CD4-positive, alpha-beta T cell treated with Interleukin-12 subunit alpha and Interleukin-12 subunit beta, for 1 hour (primary cell): Measurements from ENCODE around the gene PINLYP.

Experiments
- DNase-seq: peaks from one replicate; pipeline ENCODE4 v3.0.0-alpha.2; 2020

Gene PINLYP

DNA sequence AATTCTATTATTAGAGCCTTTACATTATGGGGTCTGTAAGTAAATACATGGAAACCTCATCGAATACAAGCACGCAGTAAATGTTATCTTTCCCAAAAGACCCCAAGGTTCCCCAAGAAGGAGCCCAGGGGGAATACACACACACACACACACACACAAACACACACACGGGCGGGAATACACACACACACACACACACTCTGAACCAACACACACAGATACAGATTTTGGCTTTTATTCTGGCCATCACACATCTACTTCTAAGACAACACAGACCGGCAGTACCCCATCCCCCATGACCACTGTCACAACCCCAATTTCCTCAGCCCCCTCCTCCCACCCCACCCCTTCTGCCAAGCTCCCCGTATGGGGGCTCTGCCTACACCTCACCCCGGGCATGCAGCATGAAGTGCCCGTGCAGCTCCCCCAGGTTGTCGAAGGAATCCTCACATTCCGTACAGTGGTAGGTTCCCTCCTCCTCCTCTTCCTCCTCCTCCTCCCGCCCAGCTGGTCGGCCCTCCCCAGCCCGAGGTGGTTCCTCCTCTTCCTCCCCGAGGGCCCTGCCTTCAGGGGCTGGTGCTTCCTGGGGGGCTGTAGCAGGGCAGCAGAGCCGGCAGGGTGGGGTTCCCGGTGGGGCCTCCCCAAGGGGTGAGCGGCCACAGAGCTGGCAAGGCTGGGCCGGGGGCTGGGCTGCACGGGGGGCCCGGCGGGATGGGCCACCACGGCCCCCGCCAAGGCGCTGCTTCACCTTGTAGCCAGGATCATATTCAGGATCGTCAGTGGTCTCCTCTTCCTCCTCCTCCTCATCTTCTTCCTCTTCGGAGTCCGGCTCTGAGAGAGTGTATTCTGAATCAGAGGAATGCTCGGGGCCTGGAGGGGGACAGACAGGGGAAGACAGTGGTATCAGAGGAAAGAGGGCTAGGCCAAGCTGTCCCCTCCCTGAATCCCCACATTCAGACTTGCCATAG lies 31.9 kb downstream of the PINLYP start:
- no peak for DNase-seq

DNA sequence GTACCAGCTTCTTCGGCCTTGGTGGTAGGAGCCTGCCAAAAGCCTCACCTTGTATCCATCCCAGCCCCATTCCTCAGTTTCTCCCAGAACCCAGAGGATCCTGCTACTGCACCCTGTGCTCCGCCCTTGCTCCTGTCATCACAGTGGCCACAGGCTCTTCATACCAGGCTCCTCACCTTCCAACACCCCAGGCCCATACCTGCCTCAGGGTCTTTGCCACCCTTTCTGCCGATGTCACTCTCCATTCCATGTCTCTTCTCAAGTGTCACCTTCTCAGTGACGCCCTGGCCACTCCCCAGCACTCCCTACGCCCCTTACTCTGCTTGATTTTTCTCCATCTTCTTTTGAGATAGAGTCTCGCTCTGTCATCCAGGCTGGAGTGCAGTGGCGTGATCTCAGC lies 34.3 kb downstream of the PINLYP start:
- no peak for DNase-seq

DNA sequence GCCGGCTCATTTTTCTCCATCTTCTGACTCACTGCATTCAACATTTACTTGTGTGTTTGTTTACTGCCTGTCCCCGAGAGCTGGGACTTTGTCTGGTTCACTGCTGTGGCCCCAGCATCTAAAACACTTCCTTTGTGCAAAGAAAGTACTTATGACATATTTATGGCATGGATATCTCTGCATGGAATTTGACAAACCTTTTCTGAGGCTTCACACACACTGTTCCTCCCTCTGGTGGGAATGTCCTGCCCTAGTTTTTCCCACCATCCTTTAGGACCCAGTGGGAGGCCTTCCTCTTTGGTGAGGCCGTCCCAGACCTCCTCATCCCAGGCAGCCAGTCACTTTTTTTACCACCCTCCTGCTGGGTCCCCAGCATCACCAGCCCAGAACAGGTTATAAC lies 34.9 kb downstream of the PINLYP start:
- DNase-seq: no peak

DNA sequence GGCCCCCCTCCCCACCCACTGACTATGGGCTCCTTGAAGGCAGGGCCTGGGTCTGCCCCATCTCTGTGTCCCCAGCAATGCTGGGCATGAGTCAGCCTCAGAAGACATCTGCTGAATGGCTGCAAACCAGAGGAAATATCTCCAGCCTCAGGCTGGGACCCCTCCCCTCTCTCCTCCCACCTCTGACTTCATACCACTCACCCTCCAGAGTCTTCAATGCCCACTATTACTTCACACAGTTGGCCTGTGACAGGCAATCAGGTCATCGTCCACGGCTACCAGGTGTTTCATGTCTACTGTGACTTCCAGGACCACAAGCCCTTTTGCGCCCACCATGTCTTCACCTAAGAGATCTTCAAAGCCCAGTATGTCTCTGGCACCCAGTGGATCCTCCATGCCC lies 36.2 kb downstream of the PINLYP start, which contains the start of gene SRRM5:
Gene SRRM5, plus strand, starts transcription at position 301 of the 400 bp plus-strand sequence. Its CDS starts 34 bp downstream, at position 335.
- no peak for DNase-seq

DNA sequence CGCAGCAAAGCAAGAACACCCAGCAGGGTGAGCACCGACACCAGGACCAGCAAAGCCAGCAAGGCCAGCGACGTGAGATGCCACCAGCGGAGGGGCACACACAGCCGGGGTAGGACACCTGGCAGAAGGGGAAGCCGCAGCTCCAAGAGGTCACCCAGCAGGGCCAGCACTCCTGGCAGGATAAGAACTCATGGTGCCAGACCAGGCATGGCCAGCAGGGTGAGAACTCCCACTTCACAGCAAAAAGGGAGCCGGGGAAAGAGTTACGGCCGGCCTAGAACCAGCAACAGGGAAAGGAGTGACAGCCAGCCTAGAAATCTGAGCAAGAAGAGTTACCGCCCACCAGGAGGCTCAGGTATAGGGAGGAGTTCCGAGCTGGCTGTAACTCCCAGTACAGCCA lies 36.8 kb downstream of the PINLYP start:
- no peak for DNase-seq

DNA sequence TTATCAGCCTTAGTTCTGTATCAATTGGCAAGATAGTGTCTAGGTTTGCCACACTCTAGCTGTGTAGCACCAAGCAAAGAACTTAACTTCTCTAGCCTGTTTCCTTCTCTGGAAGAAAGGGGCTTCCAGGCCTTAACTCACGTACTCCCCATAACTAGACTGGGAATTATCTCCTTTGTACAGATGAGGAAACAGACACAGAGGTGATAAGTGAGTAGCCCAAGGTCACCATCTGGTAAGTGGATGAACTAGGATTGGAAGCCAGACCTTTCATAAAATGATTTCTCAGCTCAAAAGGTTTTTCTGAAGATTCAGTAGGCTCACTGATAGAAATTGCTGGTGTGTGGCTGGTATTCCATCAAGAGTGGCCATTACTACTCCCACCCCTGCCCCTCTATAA lies 40.7 kb downstream of the PINLYP start:
- DNase-seq: no peak

DNA sequence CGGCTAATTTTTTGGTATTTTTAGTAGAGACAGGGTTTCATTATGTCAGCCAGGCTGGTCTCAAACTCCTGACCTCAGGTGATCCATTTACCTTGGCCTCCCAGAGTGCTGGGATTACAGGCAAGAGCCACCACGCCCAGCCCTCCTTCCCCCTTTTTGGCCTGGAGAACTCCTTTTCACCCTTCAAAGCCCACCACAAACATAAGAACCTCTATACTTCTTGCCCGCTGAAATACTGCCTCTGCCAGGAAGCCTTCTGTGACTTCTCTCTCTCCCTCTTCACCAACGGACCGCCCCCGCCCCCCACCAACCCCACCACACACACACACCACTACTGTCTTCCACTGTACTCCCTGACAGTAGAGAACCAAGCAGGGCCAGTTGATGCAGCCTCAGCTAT lies 41.4 kb downstream of the PINLYP start:
- DNase-seq: no peak

DNA sequence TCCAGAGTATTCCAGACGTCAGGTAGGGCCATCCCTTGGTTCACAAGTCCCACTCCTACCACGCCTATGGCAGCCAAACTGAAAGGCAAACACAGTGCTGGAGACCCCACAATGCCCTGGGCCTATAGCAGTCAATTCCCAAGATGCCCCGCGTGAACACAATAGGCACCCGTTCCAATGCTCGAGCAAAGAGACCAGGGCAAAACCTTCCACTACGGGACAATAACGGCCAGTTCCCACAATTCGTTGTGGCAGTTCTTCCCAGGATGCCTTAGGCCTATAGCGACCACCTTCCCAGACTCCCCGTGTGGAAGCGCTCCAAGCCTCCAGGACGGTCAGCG lies 43.3 kb downstream of the PINLYP start:
- DNase-seq: peak; percentile 41

DNA sequence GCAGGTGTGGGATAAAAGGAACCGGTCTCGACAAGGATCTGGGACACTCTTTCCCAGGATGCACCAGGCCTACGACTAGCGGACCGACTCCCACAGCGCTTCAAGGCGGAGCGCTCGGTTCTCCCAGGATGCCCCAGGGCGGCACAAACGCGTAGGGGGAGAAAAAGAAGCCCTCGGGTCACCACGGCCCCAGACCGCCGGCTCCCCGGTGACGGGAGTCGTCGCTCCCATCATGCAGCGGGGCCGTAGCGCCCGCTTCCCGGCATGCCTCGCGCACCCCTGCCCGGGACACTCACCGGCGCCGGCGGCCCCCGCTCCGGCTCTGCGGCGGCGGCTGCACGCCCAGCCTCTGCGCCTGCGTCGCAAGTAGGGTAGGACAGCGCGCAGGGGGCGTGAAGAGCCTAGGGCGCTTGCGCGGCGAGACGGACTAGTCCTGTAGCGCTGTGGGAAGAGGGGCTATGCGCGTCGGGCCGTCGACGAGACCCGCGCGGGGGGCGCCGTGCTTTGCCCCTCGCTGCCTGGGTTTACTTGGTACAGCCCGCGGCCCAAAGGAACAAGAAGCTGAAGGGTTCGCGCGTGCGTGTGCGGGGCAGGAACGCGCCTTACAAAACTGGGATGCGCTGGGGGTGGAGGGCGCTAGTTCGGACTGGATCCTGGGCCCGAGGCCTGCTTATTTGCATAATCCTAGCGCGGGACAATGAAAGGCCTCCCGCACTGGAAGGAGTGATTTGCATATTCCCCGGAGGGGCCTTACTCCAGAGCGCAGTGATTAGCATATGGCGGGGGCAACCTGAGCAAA lies 43.9 kb downstream of the PINLYP start, which contains the start of gene ZNF428:
Gene ZNF428, minus strand, starts transcription at position 368 of the 799 bp plus-strand sequence. CDS start 5,325 bp downstream, outside the sequence.
- peak; percentile 91 for DNase-seq

DNA sequence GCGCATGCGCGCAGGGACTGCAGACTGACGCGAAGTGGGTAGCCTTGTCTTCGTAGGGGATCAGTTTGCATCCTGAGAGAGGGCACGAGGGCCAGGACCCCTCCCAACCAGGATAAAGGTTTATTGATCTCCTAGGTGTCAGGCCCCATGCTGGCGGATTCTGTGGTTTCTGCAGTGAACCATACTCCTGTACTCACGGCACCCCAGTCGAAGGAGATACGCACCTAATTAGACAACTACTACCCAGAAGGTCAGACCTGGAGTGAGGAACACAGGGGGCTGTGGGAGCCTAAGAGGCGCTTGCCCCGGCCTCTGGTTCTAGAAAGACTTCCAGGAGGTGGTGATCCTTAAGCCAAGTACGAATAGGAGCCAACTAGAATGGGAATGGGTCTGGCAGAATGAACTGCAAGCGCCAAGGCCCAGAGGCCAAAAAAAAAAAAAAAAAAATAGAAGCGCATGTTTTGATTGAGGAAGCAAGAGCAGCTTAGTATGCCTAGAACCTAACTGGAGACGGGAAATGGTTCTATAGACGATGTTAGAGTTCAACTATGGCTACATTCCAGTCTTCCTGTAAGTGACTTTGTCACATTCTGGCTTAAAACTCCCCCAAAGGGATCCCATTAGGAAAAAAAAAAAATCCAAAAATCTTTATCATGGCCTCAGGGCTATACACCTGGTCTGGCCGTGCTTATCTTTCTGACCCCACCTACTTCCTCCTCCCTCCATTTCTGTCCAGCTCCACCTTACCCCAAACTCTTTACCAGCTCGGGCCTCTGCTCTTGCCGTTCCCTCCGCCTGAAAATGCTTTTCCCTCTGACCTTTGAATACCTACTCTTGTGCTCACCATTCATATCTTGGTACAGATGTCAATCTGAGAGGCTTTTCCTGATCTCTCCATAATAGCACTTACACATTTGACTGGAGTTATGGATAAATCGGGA lies 44.7 kb downstream of the PINLYP start:
- peak; percentile 88 for DNase-seq

DNA sequence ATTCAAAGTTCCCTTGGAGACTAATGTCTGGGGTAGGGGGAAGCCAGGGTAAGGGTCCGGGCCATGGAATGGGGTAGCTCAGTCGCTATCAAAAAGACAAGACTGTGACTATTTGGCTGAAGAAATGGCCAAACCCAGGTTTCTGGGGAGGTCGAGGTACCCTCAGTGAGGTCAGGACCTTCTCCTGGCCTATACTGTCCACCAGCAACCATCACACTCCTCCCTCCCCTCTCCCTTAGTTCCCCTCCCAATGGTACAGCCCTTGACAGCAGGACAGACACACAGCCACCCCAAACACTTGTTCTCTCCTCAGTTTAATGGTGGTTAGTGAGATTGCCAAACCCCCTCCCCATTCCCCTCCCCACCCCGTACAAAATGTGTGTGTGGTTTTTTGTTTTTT lies 46.5 kb downstream of the PINLYP start:
- no peak for DNase-seq

DNA sequence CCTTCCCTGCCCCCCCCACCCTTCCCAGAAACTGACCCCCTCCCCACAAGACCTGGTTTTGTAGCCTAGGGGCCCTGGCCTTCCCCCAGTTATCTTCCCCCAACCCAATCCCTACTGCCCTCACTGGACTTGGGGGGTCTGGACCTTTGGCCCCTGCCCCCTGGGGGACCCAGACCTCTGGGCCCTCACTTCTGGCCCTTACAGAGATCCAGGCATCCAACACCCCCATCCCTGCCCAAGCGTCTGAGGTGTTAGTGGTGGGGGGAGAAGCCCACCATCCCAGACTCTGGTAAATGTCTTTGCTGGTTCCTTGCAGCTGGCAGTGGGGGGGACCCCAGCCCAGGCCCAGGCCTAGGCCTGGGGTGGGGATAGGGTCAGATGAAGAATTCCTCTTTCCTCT lies 47.4 kb downstream of the PINLYP start:
- no peak for DNase-seq

DNA sequence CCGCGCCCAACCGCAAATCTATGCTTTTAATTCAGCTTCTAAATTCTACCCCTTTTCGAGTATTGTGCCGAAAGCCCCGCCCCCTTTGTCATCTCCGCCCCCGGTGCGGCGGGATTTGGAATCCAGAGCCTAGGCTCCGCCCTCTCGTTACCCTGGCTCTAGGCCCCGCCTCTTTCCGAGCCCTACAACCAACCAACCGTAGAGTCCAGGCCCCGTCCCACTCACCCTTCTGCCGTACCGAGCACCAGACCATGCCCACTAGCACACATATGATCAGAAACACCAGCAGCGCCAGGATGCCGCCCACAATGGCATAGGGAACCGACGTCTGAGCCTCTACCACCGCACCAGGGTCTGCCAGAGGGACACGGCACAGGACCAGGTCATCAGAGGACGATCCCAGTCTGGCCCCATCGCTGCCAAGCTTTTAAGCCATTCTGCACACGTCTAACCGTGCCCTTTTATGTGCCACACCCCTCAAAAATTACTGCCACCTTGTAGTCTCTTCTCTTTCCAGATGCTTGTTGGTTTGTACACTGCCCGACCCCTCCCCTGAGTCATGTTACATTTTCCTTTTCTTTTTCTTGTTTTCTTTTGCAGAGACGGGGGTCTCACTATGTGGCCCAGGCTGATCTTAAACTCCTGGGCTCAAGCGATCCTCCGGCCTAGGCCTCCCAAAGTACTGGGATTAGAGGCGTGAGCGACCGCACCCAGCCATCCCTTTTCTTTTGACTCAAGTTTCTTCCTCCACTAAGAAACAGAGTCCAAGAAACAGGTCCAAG lies 48.5 kb downstream of the PINLYP start:
- DNase-seq: no peak

DNA sequence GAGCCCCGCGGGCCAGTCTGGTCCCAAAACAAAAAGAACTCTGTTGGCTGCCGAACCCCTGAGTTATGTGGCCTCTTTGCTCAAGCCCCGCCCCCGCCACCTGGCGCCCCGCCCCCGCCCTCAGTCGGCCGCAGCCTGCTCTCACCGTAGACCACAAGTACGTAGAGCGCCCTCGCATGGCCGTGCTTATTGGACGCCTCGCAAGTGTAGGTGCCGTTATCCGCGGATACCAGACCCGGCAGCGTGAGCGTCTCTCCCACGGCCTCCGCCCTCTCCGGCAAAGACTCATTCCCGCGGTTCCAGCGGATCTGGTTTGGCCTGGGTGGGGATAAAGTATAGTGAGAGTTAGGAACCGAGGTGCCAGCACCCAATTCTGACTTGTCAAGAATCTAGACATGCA lies 49.3 kb downstream of the PINLYP start:
- peak; percentile 88 for DNase-seq

DNA sequence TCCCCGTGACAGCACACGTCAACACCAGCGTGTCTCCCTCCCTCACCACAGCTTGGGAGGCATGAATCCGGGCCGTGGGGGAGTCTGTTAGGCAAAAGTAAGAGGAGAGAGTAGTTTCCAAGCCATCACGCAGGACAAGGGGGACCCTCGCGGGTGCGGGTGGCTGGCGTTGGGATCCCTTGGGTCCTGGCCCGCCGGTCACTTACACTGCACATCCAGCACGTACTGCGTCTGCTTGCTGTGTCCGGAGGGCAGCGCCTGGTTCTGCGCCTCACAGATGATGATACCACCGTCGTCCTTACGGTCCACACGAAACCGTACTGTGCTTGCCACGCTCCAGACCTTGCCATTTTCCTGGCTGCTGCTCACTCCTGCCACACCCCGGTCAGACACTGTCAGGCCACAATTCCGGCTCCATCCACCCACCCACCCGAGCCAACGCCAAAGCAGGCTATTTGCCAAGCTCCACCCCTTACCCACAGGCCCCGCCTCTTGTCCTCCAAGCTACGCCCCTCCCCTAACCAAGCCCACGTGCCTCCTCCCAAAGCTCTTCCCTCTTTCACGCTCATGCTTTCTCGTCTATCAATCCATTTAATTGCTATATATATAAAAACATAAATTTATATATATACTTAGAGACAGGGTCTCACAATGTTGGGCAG lies 50.4 kb downstream of the PINLYP start:
- DNase-seq: no peak

DNA sequence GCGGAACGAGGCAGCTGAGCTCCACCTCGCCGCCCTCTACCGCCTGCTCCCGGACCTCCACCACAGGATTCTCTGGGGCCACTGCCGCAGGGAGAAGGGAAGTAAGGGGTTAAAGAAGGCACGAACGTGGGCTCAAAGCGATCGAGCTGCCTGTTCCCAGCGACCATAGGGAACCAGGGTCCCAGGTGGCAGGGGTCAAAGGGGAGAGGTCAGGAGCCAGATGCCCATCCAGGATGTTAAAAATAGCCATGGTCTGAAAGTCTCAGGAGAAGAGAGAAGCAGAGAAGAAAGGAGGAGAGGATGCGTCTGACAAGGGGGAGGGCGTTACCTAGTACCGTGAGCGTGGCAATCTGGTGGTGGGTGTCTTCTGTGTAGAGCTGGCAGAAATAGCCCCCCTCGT lies 51.2 kb downstream of the PINLYP start:
- no peak for DNase-seq

DNA sequence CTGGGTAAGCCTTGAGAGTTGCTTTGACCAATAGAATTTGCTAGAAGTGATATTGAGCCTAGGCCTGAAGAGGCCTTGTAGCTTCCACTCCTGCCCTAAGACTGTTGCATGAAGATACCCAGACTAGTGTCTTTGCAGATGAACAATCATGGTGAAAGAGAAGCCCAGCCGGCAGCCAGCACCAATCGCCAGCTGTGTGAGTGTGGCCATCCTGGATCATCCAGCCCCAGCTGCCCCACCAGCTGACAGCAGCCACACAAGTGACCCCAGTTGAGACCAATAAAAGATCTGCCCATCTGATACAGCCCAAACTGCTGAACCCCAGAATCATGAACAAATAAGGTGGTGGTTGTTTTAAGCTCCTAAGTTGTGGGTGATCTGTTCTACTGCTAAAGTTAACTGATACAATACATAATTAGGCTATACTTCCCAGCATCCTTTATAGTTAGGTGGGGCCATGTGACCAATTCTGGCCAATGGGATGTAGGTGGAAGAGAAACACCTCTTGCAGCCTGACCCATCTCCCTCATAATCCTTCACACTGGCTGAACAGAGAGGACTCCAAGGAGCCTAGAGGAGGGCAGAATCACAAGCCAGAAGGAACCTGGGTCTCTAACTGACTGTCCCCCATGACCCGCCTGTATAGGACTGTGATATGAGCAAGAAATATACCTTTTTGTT lies 53.2 kb downstream of the PINLYP start:
- DNase-seq: no peak

DNA sequence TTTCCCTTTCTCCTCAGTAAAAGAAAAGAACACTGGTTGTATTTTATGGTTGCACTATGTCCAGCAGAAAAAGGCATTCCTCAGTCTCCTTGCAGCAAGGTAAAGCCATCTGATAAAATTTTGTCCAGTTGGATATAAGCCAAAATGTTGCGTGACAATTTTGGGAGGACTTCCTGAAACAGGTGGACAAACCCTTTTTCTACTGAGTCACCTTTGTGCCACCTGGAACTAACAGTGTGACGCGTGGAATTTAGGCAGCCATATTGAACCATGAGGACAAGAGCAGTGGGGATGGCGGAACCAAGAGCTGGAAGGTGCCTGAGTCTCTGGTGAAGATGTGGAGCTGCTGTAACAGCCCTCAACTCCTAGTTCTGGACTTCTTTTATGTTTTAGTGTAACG lies 55.9 kb downstream of the PINLYP start:
- no peak for DNase-seq
